Spleen (tissue), 11 donors: Measurements from ENCODE around the gene TUBA4B. TPM values are rescaled to one million over a fixed set of nuclear protein-coding genes. Genes with fewer than 3 reads are reported as not detected.

Experiments used
- DNase-seq: peaks from one replicate; pipeline ENCODE4 v3.0.0-alpha.2; 2020
- H3K27ac ChIP-seq, 8 donors: fragments of 200-600 bp; sonication (generic) in 7 of 8; 1 replicate in 4 of 8; 2 replicates in 4 of 8; pipeline versions ENCODE4 v1.5.0 to v1.8.0; 2016 to 2021; ENCODE audit warnings: inconsistent platforms in 4 of 8, mild to moderate bottlenecking in 4 of 8, moderate library complexity in 1 of 8
- H3K27me3 ChIP-seq, 7 donors: fragments of 200-600 bp; sonication (generic) in 6 of 7; replicated peaks in 1 of 7; 1 replicate in 4 of 7; 2 replicates in 3 of 7; pipeline versions ENCODE4 v1.5.0 to v1.8.0; 2016 to 2021; ENCODE audit warnings: inconsistent platforms in 3 of 7, mild to moderate bottlenecking in 1 of 7
- H3K36me3 ChIP-seq, 6 donors: fragments of 200-600 bp; sonication (generic) in 5 of 6; 1 replicate in 4 of 6; 2 replicates in 2 of 6; pipeline versions ENCODE4 v1.5.0 to v1.8.0; 2016 to 2021; ENCODE audit warnings: inconsistent platforms in 2 of 6
- H3K4me1 ChIP-seq, 6 donors: fragments of 200-600 bp; sonication (generic) in 5 of 6; 1 replicate in 3 of 6; 2 replicates in 3 of 6; pipeline versions ENCODE4 v1.5.0 to v1.8.0; 2016 to 2021; ENCODE audit warnings: inconsistent platforms in 3 of 6
- H3K4me3 ChIP-seq, 8 donors: fragments of 200-600 bp; sonication (generic) in 7 of 8; 1 replicate in 4 of 8; 2 replicates in 4 of 8; pipeline versions ENCODE4 v1.5.0 to v1.8.0; 2016 to 2021; ENCODE audit warnings: inconsistent platforms in 4 of 8, mild to moderate bottlenecking in 4 of 8, moderate library complexity in 2 of 8
- H3K9me3 ChIP-seq, 8 donors: fragments of 200-600 bp; sonication (generic) in 7 of 8; 1 replicate in 4 of 8; 2 replicates in 4 of 8; pipeline versions ENCODE4 v1.5.0 to v1.8.0; 2016 to 2021; ENCODE audit warnings: inconsistent platforms in 4 of 8
- POLR2A ChIP-seq, 3 donors: fragments of 450-650 bp; IDR thresholded peaks; one replicate each; pipeline ENCODE4 v1.5.1; 2017; ENCODE audit warnings: antibody characterized with exemption in 3 of 3, mild to moderate bottlenecking in 1 of 3
- POLR2AphosphoS5 ChIP-seq, 3 donors: sonication (generic); formaldehyde crosslinking; IDR thresholded peaks; one replicate each; pipeline ENCODE4 v1.5.1; 2017; ENCODE audit warnings: antibody characterized with exemption in 3 of 3
- WGBS, 5 donors: extraction: QIAGEN DNeasy Blood & Tissue Kit in 3 of 5; methylation state at CpG; one replicate each; pipeline versions ENCODE4 v1.1.5 to v1.1.7; 2013 to 2018; 5-methylcytosine and 5-hydroxymethylcytosine counted together
- intact Hi-C: fragments of 100-400 bp; cut with DNase I; formaldehyde crosslinking; loops from one replicate; pipeline ENCODE4 v1.15.0; 2023; ENCODE audit warnings: low total_unique reads
- polyA plus RNA-seq, 3 donors: library from polyadenylated mRNA; stranded (reverse); fragments of 200-250 nt; gene quantifications; one replicate each; pipeline ENCODE4 v1.2.1, GENCODE V29; 2013
- total RNA-seq, 7 donors: library from RNA; depleted of rRNA in 3 of 7; stranded (reverse); fragments of >200 nt in 3 of 7; fragmentation: NEBNext Ultra II Directional in 4 of 7; extraction: Animal tissue kit (Norgen Biotek cat#: 25700) in 4 of 7; gene quantifications; one replicate each; pipeline versions ENCODE4 v1.1.0 to v1.2.1, GENCODE V29; 2016 to 2021
- TF ChIP-seq, protein P1 (sequence below), 11 experiments: fragments of 200-600 bp in 7 of 11; fragments of 450-650 bp in 4 of 11; sonication (generic) in 4 of 11; IDR thresholded peaks in 8 of 11; conservative IDR thresholded peaks in 3 of 11; 1 replicate in 7 of 11; 2 replicates in 4 of 11; pipeline versions ENCODE4 v1.4.0 to v1.8.0; 2016 to 2021; ENCODE audit warnings: antibody characterized with exemption in 11 of 11, inconsistent platforms in 4 of 11, mild to moderate bottlenecking in 1 of 11
- donor health status: healthy with polysubstance abuse.
- donor health status: DM: no; HTN: no; CAD: no; lungs with moderate emphysema.
- donor health status: DM: no; HTN: no; CAD: no.
- donor health status: Bipolar disorder and iron deficiency.
- donor health status: healthy.
- donor health status: DM: no; HTN: no; CAD: no.
- donor health status: DM: yes; HTN: yes; CAD: no.

TUBA4B gene
- total and polyA plus RNA-seq, 10 donors = not detected

DNA sequence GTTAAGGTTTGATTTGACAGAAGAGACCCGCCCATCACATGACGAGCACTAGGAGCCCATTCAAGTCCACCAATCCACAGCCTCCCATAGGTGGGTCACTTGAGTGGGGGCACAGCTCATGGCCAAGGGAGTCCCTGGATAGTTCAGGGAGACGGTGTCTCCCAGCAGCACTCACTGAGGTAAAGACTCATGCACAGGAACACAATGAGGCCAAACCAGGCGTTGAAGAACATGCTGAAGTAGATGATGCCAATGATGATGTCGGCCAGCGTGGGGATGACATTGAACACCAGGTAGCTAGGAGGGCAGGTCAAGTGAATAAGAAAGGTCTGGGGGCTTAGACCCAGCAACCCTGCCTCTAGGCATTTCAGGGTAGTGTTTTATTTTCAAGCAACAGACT lies 38.3 kb upstream of the TUBA4B start:
- peaks cover 0 to 65% (median 4%) of the 10 kb centered on the region in 6 donors for H3K36me3 ChIP-seq
- no peak for DNase-seq
- H3K4me3 ChIP-seq = no peak overlapping the region
- H3K4me1 ChIP-seq = peaks cover 21 to 69% (median 35%) of the 10 kb centered on the region in 6 donors
- TF ChIP-seq POLR2AphosphoS5 (IDR thresholded peaks at IDR 0.05) (no peak), POLR2A (IDR thresholded peaks at IDR 0.05) (no peak)
- TF ChIP-seq, protein P1, sequence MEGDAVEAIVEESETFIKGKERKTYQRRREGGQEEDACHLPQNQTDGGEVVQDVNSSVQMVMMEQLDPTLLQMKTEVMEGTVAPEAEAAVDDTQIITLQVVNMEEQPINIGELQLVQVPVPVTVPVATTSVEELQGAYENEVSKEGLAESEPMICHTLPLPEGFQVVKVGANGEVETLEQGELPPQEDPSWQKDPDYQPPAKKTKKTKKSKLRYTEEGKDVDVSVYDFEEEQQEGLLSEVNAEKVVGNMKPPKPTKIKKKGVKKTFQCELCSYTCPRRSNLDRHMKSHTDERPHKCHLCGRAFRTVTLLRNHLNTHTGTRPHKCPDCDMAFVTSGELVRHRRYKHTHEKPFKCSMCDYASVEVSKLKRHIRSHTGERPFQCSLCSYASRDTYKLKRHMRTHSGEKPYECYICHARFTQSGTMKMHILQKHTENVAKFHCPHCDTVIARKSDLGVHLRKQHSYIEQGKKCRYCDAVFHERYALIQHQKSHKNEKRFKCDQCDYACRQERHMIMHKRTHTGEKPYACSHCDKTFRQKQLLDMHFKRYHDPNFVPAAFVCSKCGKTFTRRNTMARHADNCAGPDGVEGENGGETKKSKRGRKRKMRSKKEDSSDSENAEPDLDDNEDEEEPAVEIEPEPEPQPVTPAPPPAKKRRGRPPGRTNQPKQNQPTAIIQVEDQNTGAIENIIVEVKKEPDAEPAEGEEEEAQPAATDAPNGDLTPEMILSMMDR (IDR thresholded peaks at IDR 0.05 in 8 of 11, conservative IDR thresholded peaks at IDR 0.05 in 3 of 11) = no peak
- WGBS, 5 donors = 86 to 97% (median 93%) methylated on average over 6 of the region's 6 CpGs
- no peaks in the 10 kb centered on the region for H3K9me3 ChIP-seq
- no peak overlapping the region for H3K27ac ChIP-seq
- intact Hi-C loops = no loop called here
- H3K27me3 ChIP-seq = no peaks in the 10 kb centered on the region

DNA sequence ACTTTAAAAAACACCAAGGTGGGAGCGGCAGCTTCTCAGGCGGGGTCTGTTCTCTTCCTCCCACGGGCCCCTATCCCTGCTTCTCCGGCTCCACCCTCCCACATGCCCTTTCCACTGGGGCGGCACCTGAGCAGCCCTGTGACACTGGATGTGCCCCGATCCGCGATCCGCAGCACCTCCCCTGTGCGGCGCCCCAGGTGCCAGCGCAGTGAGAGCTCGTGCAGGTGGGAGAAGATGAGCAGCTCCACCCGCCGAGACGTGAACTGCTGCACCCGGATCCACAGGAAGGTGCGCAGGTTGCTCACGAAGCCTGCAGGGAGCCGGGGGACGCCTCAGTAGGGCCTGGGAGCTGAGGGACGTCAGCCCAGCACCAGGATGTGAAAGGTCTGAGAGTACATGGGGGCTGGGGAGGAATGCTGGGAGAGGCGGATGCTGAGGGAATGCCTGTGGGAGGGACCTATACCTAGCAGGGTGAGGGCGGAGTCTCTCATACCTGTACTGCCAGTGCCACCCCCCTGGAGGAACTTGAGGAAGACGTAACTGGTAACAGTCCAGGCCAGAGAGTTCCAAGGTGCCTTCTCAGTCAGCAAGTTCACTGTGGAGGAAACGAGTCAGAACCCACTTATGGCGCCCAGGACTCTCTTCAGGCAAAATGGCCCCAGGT lies 37.0 kb upstream of the TUBA4B start:
- Histone ChIP-seq H3K27ac (no peak overlapping the region), H3K4me1 (peaks cover 23 to 69% (median 36%) of the 10 kb centered on the region in 6 donors), H3K27me3 (no peaks in the 10 kb centered on the region), H3K4me3 (no peak overlapping the region), H3K36me3 (peaks cover 0 to 65% (median 14%) of the 10 kb centered on the region in 6 donors), H3K9me3 (no peaks in the 10 kb centered on the region)
- TF ChIP-seq POLR2AphosphoS5 (IDR thresholded peaks at IDR 0.05) = no peak
- TF ChIP-seq POLR2A (IDR thresholded peaks at IDR 0.05) = no peak
- TF ChIP-seq, protein P1 (IDR thresholded peaks at IDR 0.05 in 8 of 11, conservative IDR thresholded peaks at IDR 0.05 in 3 of 11) = no peak
- WGBS, 5 donors = 92 to 96% (median 94%) methylated on average over 24 to 27 of the region's 27 CpGs
- intact Hi-C loops = no loop called here
- DNase-seq = no peak

DNA sequence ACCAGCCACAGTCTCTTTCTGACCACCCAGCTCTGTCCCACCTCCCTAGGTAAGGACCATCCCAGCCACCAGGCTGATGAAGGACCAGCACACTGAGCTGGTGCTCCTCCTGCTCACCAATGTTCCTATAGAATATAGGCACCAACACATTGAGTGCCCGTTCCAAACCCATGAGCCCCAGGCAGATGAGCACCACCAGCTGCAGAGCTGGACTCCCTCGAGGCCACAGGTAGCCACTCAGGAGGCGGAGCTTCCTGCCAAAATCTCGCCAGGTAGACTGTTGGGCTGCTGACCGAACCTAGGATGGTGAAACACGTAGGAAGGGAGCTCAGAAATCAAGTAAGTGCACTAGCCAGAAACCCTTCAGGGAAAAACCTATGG lies 36.5 kb upstream of the TUBA4B start:
- no peaks in the 10 kb centered on the region for H3K27me3 ChIP-seq
- 83 to 92% (median 87%) methylated on average over 5 to 6 of the region's 6 CpGs for WGBS, 5 donors
- TF ChIP-seq, protein P1 (IDR thresholded peaks at IDR 0.05 in 8 of 11, conservative IDR thresholded peaks at IDR 0.05 in 3 of 11) = no peak
- TF ChIP-seq POLR2A (IDR thresholded peaks at IDR 0.05) = no peak
- TF ChIP-seq POLR2AphosphoS5 (IDR thresholded peaks at IDR 0.05) = no peak
- peaks cover 23 to 67% (median 31%) of the 10 kb centered on the region in 6 donors for H3K4me1 ChIP-seq
- intact Hi-C loops = no loop called here
- H3K27ac ChIP-seq = no peak overlapping the region
- DNase-seq = no peak
- H3K36me3 ChIP-seq = peaks cover 0 to 68% (median 19%) of the 10 kb centered on the region in 6 donors
- no peaks in the 10 kb centered on the region for H3K9me3 ChIP-seq
- H3K4me3 ChIP-seq = no peak overlapping the region

DNA sequence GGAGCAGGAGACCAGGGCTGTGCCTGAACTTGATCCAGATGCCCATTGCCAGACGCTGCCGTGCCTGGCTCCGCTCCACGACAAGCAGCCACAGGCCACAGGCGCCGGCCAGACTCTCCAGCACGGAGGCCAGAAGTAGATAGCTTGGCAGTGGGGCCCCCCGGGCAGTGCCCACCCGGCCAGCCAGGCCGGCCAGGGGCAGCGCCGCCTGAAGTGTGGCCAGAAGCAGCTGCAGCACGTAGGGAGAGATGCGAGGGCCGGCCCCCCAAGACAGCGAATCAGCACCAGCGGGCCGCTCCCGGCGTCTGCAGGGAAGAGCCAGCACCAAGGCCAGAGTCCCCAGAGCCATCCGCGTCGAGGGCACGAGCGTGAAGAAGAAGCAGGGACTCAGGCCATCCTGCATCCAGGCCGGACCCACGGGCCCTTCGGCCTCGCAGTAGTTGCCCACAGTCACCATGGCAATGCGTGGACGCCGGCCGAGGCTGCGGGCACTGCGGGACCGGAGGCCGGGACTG lies 34.8 kb upstream of the TUBA4B start:
- WGBS, 5 donors = 0 to 2% (median 1%) methylated on average over 28 to 37 of the region's 37 CpGs; no CpG with 5 or more reads in 1 of the 5 donors
- peaks cover 23 to 55% (median 31%) of the 10 kb centered on the region in 6 donors for H3K4me1 ChIP-seq
- TF ChIP-seq POLR2A (IDR thresholded peaks at IDR 0.05) (no peak), POLR2AphosphoS5 (IDR thresholded peaks at IDR 0.05) (no peak)
- TF ChIP-seq, protein P1 (IDR thresholded peaks at IDR 0.05 in 8 of 11, conservative IDR thresholded peaks at IDR 0.05 in 3 of 11) = no peak
- intact Hi-C loops = no loop called here
- no peaks in the 10 kb centered on the region for H3K9me3 ChIP-seq
- peaks cover 0 to 71% (median 36%) of the 10 kb centered on the region in 6 donors for H3K36me3 ChIP-seq
- H3K27ac ChIP-seq = peak overlapping the region; percentile 68 to 90 (median 84)
- H3K27me3 ChIP-seq = no peaks in the 10 kb centered on the region
- peak overlapping the region; percentile 52 to 93 (median 61) for H3K4me3 ChIP-seq
- DNase-seq = no peak
